HEK293T (cell line): ENCODE measurements around the gene E2F8.

Experiments used
- ARNT ChIP-seq: fragments of 450-650 bp; IDR thresholded peaks from 2 replicates; pipeline ENCODE4 v1.6.1; 2017; ENCODE audit warnings: mild to moderate bottlenecking
- BHLHE40 ChIP-seq: fragments of 450-650 bp; IDR thresholded peaks from 2 replicates; pipeline ENCODE4 v1.6.1; 2016; ENCODE audit warnings: mild to moderate bottlenecking, moderate library complexity, borderline replicate concordance
- FOXA1 ChIP-seq: fragments of 450-650 bp; IDR thresholded peaks from 2 replicates; pipeline ENCODE4 v1.6.1; 2016; ENCODE audit warnings: mild to moderate bottlenecking
- FOXK2 ChIP-seq: fragments of 450-650 bp; IDR thresholded peaks from 2 replicates; pipeline ENCODE4 v1.6.1; 2016; ENCODE audit warnings: mild to moderate bottlenecking
- FOXM1 ChIP-seq: fragments of 450-650 bp; IDR thresholded peaks from 2 replicates; pipeline ENCODE4 v1.6.1; 2017; ENCODE audit warnings: mild to moderate bottlenecking, borderline replicate concordance
- HDGF ChIP-seq: fragments of 450-650 bp; IDR thresholded peaks from 2 replicates; pipeline ENCODE4 v1.6.1; 2017; ENCODE audit warnings: antibody characterized with exemption, borderline replicate concordance
- L3MBTL2 ChIP-seq: fragments of 450-650 bp; conservative IDR thresholded peaks from 2 replicates; pipeline ENCODE4 v1.6.1; 2016; ENCODE audit warnings: mild to moderate bottlenecking
- LEF1 ChIP-seq: fragments of 450-650 bp; IDR thresholded peaks from 2 replicates; pipeline ENCODE4 v1.6.1; 2017; ENCODE audit warnings: mild to moderate bottlenecking, borderline replicate concordance
- NFRKB ChIP-seq: fragments of 450-650 bp; IDR thresholded peaks from 2 replicates; pipeline ENCODE4 v1.6.1; 2016; ENCODE audit warnings: mild to moderate bottlenecking, moderate library complexity
- SP1 ChIP-seq: fragments of 450-650 bp; IDR thresholded peaks from 2 replicates; pipeline ENCODE4 v1.6.1; 2017
- SUZ12 ChIP-seq: fragments of 450-650 bp; IDR thresholded peaks from 2 replicates; pipeline ENCODE4 v1.6.1; 2016; ENCODE audit warnings: mild to moderate bottlenecking
- TARDBP ChIP-seq: fragments of 450-650 bp; IDR thresholded peaks from 2 replicates; pipeline ENCODE4 v1.6.1; 2016
- ZNF384 ChIP-seq: fragments of 450-650 bp; IDR thresholded peaks from 2 replicates; pipeline ENCODE4 v1.6.1; 2016

GRCh38 chr11:19216709-19217374 lies 23.9 kb downstream of the E2F8 start:
- TF ChIP-seq BHLHE40 (no peak), FOXA1 (no peak), SUZ12 (no peak), SP1 (no peak), ARNT (no peak), LEF1 (no peak), FOXM1 (no peak), NFRKB (no peak), HDGF (no peak), TARDBP (no peak), L3MBTL2 (no peak), FOXK2 (no peak), ZNF384 (no peak)
